Jurkat, Clone E6-1 (cell line): ENCODE results near the gene KLHDC2.
"Not testable (repeated sequence)": the region's sequence is repeated elsewhere in the genome, so short reads cannot be mapped to it uniquely, and the experiment has no call there.

Source experiments
- DNase-seq: peaks from one replicate; pipeline ENCODE4 v3.0.0-alpha.2; 2011; ENCODE audit warnings: low read depth, low spot score
- H3K4me3 ChIP-seq: 2 replicates; pipeline ENCODE4 v1.5.1; 2011; ENCODE audit warnings: mild to moderate bottlenecking, low read length, control low read depth, moderate library complexity

KLHDC2 gene

GRCh38 chr14:49771691-49772090 lies 3.7 kb downstream of the KLHDC2 start:
- H3K4me3 ChIP-seq, DNase-seq: not testable (repeated sequence)

GRCh38 chr14:49774106-49774505 lies 6.2 kb downstream of the KLHDC2 start:
- no peak for DNase-seq
- no peak overlapping the region for H3K4me3 ChIP-seq

- no peak for DNase-seq
- no peak overlapping the region for H3K4me3 ChIP-seq
Measured at GRCh38 chr14:49778421-49778820, 10.5 kb downstream of the KLHDC2 start.

GRCh38 chr14:49781040-49781439 lies 13.1 kb downstream of the KLHDC2 start:
- not testable (repeated sequence) for H3K4me3 ChIP-seq, DNase-seq

- no peak overlapping the region for H3K4me3 ChIP-seq
- no peak for DNase-seq
Measured at GRCh38 chr14:49783394-49784014, 15.6 kb downstream of the KLHDC2 start.

- H3K4me3 ChIP-seq, result no peak overlapping the region
- DNase-seq, result no peak
Measured at GRCh38 chr14:49786315-49786714, 18.4 kb downstream of the KLHDC2 start.

GRCh38 chr14:49792618-49793017 lies 24.7 kb downstream of the KLHDC2 start:
- no peak for DNase-seq
- no peak overlapping the region for H3K4me3 ChIP-seq

GRCh38 chr14:49796025-49796424 lies 28.1 kb downstream of the KLHDC2 start:
- H3K4me3 ChIP-seq, result no peak overlapping the region
- DNase-seq, result no peak

GRCh38 chr14:49808780-49809179 lies 40.8 kb downstream of the KLHDC2 start:
- H3K4me3 ChIP-seq, result no peak overlapping the region
- DNase-seq, result no peak

GRCh38 chr14:49816118-49816517 lies 48.2 kb downstream of the KLHDC2 start:
- H3K4me3 ChIP-seq, DNase-seq: not testable (repeated sequence)

- no peak for DNase-seq
- H3K4me3 ChIP-seq, result no peak overlapping the region
Measured at GRCh38 chr14:49816844-49817243, 48.9 kb downstream of the KLHDC2 start.

- no peak overlapping the region for H3K4me3 ChIP-seq
- DNase-seq, result no peak
Measured at GRCh38 chr14:49820176-49820575, 52.2 kb downstream of the KLHDC2 start.

GRCh38 chr14:49828640-49829039 lies 60.7 kb downstream of the KLHDC2 start:
- no peak for DNase-seq
- no peak overlapping the region for H3K4me3 ChIP-seq
